Epithelial cell of esophagus (primary cell): ENCODE measurements around the gene CAMK1D.
A peak's percentile ranks its signal among the peaks of the same experiment; 100 is the strongest.
"Not testable (repeated sequence)": the region's sequence is repeated elsewhere in the genome, so short reads cannot be mapped to it uniquely, and the experiment has no call there.

Source experiments
- DNase-seq: peaks from one replicate; pipeline ENCODE4 v3.0.0; 2010; ENCODE audit warnings: low read depth
- H3K4me3 ChIP-seq: 2 replicates; pipeline ENCODE4 v1.5.1; 2011; ENCODE audit warnings: mild to moderate bottlenecking, low read length, control low read depth
- TF ChIP-seq, protein P1 (sequence below): IDR thresholded peaks from 2 replicates; pipeline ENCODE4 v1.5.1; 2011; ENCODE audit warnings: low read depth, mild to moderate bottlenecking, low read length, control low read depth, inconsistent platforms; ENCODE audit not compliant: insufficient read depth; ENCODE audit errors: missing control alignments

Gene CAMK1D

DNA sequence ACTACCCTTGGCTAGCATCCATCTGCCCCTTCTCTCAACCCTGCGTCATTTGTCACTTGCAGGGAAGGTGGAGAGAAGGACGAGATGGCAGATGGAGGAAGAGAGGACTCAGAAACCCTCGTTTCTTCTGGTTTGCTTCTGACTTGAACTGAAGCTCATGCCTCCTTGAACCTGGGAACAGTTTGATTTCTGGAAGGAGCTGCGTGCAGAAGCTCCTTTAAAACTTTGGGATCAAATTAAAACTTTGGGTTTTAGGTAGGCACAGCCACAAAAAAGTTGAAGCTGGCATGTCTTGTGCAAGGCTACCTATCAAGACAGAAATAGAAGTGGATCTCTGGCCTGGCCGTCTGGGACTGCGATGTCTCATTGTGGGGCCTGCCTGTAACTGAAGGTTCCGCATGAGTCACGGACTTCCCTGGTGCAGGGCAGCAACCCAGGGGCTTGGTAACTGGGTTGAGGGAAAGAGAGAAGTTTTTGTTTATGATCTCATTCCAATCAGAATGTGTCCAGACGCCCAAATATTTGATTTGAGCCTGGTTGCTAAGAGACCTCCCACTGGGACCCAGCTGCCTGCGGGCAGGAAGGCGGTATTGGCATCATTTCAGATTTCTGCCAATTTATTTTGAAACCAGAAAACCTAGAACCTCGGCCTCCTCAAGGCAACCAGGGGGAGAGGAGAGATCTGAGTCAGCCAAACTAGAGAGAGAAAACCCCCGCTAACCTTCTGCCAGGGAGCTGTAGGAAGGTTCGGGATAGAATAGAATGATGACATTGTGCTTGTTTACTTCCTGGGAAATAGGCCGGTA is 15.8 kb upstream of the CAMK1D start:
- TF ChIP-seq, protein P1, sequence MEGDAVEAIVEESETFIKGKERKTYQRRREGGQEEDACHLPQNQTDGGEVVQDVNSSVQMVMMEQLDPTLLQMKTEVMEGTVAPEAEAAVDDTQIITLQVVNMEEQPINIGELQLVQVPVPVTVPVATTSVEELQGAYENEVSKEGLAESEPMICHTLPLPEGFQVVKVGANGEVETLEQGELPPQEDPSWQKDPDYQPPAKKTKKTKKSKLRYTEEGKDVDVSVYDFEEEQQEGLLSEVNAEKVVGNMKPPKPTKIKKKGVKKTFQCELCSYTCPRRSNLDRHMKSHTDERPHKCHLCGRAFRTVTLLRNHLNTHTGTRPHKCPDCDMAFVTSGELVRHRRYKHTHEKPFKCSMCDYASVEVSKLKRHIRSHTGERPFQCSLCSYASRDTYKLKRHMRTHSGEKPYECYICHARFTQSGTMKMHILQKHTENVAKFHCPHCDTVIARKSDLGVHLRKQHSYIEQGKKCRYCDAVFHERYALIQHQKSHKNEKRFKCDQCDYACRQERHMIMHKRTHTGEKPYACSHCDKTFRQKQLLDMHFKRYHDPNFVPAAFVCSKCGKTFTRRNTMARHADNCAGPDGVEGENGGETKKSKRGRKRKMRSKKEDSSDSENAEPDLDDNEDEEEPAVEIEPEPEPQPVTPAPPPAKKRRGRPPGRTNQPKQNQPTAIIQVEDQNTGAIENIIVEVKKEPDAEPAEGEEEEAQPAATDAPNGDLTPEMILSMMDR = no peak
- DNase-seq = peak; percentile 97
- no peak overlapping the region for H3K4me3 ChIP-seq

DNA sequence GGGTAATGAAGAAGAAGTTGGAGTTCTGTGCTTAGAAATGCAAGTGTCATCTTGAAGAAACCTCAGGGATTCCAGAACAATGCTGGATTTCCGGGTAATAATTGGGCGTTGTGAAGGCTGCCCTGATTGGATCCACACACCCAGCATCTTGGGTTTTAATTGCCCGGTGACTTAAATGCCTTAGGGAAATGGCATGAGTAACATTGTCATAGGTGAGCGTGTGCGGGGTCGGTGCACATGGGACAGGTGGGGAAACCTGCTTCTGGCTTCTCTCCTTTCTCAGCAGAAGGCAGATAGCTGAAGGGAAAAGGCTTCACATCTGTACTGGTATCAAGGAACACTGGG is 15.2 kb upstream of the CAMK1D start:
- TF ChIP-seq, protein P1 = no peak

DNA sequence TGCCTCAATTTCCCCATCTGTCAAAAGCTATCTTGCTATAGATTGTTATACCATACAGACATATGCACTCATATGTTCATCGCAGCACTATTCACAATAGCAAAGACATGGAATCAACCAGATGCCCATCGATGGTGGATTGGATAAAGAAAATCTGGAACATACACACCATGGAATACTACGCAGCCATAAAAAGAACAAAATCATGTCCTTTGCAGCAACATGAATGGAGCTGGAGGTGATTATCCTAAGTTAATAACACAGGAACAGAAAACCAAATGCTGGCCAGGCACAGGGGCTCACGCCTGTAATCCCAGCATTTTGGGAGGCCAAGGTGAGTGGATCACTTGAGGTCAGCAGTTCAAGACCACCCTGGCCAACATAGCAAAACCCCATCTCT is 14.2 kb upstream of the CAMK1D start:
- not testable (repeated sequence) for H3K4me3 ChIP-seq, DNase-seq

More for the DNA sequence above, 15.2 kb upstream of the CAMK1D start:
- DNase-seq = no peak
- H3K4me3 ChIP-seq = no peak overlapping the region

DNA sequence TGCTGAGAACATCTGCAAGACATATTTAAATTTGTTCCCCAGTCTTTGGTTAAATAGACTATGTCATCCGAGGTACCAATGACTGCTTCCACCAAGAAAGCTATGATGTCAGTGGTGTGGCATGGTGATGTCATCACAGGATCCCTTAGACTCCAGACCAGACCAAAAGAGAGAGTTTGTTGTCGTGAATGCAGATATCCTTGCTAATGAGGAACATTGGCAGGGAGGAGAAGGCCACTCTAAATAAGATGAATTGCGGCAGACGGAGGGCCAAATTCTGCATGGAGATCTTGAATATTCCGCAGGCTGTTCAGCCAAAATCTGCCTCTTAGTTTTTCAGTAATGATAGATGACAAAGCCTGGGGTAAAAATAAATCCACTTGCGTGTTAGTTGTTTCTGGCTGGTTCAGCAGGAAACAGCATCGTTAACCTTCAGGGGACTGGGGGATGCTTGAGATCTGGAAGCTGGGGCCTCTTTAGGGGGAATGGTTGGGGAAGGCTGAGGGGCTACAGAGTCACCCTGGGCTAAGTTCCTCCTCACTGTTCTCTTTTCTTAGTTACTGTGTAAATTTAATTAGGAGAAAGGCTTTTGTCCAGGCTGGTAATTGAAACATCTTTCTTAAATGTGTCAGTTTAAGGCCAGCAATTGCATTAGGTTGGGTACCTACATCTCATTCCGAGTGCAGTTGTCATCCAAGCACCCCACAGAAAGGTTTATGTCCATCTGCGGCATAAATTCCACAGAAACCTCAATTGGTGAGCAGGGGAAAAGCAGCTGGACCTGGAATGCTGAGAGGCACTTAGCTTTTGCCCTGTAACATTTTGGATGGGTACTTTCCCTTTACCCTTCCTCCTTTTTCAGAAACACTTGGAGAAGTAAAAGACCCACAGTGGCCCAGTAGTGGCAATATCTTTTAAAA is 11.6 kb upstream of the CAMK1D start:
- TF ChIP-seq, protein P1 = no peak
- no peak overlapping the region for H3K4me3 ChIP-seq
- no peak for DNase-seq

DNA sequence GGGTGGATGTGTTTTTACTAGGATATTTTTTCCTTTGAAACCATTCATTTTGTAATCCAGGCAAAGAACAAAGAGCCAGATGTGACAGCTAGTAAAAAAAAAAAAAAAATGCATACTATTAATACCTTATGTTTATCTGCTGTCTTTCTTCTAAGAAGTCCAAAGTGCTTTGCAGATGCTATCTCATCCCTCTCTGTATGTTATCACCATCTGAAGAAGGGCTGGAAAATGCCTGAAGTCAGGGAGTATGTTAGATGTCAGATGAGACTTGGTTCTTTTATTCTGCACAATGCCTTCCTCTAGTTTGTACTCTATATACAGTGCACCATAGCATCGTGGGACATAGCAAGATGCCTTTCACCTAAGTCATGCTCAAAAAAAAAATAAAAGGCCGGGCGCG is 10.4 kb upstream of the CAMK1D start:
- no peak overlapping the region for H3K4me3 ChIP-seq
- TF ChIP-seq, protein P1 = no peak
- no peak for DNase-seq

DNA sequence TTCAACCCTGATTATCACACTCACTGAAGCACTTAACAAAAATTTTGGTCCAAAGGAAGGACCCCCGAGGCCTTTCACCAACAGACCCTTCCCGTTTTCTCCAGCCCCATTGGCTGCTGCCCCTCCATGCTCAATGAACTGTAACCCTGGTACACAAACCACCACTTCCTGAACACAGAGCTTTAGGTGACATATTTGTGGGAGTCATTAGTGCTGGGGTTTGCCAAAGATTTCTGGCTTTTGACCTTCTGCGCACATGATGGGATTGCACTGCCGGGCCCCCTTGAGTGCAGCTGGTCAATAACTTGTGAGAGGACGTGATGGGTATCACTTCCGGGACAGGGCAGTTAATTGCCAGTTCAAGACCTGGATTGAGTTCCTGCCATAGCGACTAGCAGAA is 9.0 kb upstream of the CAMK1D start:
- H3K4me3 ChIP-seq = no peak overlapping the region
- TF ChIP-seq, protein P1 = no peak
- DNase-seq = no peak

DNA sequence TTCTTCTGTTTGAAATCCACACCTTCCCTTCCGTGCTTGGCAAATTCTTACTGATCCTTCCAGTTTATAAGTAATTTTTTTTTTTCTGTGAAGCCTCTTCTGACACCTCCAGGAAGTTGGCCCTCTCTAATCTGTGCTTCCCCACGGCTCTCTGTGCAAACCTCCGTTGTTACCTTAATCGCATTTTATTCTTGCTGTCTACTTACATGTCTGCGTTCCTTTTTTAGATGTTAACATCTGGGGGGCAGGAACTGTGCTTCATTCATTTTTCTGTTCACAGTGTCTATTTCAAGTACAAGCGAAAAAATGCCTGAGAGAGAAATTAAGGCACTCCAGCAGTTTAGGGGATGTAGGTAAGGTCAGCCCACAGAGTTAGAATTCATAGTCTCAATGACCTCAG is 8.4 kb upstream of the CAMK1D start:
- TF ChIP-seq, protein P1 = no peak
- H3K4me3 ChIP-seq = no peak overlapping the region
- no peak for DNase-seq
